HG02970 (cell line): ENCODE data around the gene NAP1L5.

Experiments used
- ATAC-seq: cut with Tn5 transposase; IDR thresholded peaks from one replicate; pipeline ENCODE4 v1.9.1; 2021; ENCODE audit warnings: mild to moderate bottlenecking, moderate library complexity, moderate number of reproducible peaks; ENCODE audit not compliant: unreplicated experiment, low FRiP score

Gene NAP1L5

GRCh38 chr4:88661739-88662138 lies 35.9 kb downstream of the NAP1L5 start:
- no peak for ATAC-seq

- no peak for ATAC-seq
These were observed 37.0 kb downstream of the NAP1L5 start for GRCh38 chr4:88660446-88661294.

- ATAC-seq = no peak
These were observed 37.8 kb downstream of the NAP1L5 start for GRCh38 chr4:88659890-88660208.

- ATAC-seq = peak; percentile 76
These were observed 38.4 kb downstream of the NAP1L5 start for GRCh38 chr4:88659055-88659889.

GRCh38 chr4:88655226-88655625 lies 42.4 kb downstream of the NAP1L5 start:
- no peak for ATAC-seq

- ATAC-seq = no peak
These were observed 44.2 kb downstream of the NAP1L5 start for GRCh38 chr4:88653371-88653946.

- no peak for ATAC-seq
These were observed 47.9 kb downstream of the NAP1L5 start for GRCh38 chr4:88649716-88650115.

GRCh38 chr4:88646528-88647280 lies 50.9 kb downstream of the NAP1L5 start:
- ATAC-seq = no peak

- ATAC-seq = no peak
These were observed 51.6 kb downstream of the NAP1L5 start for GRCh38 chr4:88645994-88646393.
